OCI-LY7 (cell line): ENCODE measurements around the gene DLGAP5. TPM values are rescaled to one million over a fixed set of nuclear protein-coding genes. Genes with fewer than 3 reads are reported as not detected.
A peak's percentile ranks its signal among the peaks of the same experiment; 100 is the strongest.

Experiments
- BruUV-seq: library from RNA; stranded (reverse); fragments of 400-500 nt; replicated peaks from 2 replicates; lab custom pipeline; 2021; lab: Mats Ljungman, UMichigan
- CTCF ChIA-PET: fragments of 300-600 bp; sonication (Branson Sonifier 250); formaldehyde crosslinking; loops from one replicate; lab custom pipeline; 2022; ENCODE audit warnings: antibody characterized with exemption; ENCODE audit not compliant: unreplicated experiment; lab: Charles Lee
- POLR2A ChIA-PET: fragments of 300-600 bp; sonication (Branson Sonifier 250); formaldehyde crosslinking; loops from one replicate; lab custom pipeline; 2022; ENCODE audit warnings: antibody characterized with exemption; lab: Charles Lee
- DNase-seq: peaks from one replicate; pipeline ENCODE4 v3.0.0-alpha.2; 2015; ENCODE audit warnings: low spot score
- H2AFZ ChIP-seq: fragments of 200-600 bp; sonication (generic), shearing (Covaris generic); 2 replicates; pipeline ENCODE4 v1.6.1; 2014; ENCODE audit warnings: mild to moderate bottlenecking, antibody characterized with exemption, low read length, moderate library complexity
- H3K27ac ChIP-seq: fragments of 200-600 bp; sonication (generic); 2 replicates; pipeline ENCODE4 v1.5.1; 2014; ENCODE audit warnings: mixed run types, low read depth, mild to moderate bottlenecking, moderate library complexity, low read length, inconsistent platforms; ENCODE audit not compliant: poor library complexity, severe bottlenecking
- H3K36me3 ChIP-seq: fragments of 200-600 bp; sonication (generic); 2 replicates; pipeline ENCODE4 v1.6.1; 2014; ENCODE audit warnings: mild to moderate bottlenecking, antibody characterized with exemption, low read length, moderate library complexity, mixed read lengths; ENCODE audit not compliant: insufficient read depth
- H3K4me1 ChIP-seq: fragments of 200-600 bp; sonication (generic); 2 replicates; pipeline ENCODE4 v1.5.1; 2014; ENCODE audit warnings: mild to moderate bottlenecking, low read length; ENCODE audit not compliant: insufficient read depth, poor library complexity, severe bottlenecking
- H3K4me2 ChIP-seq: fragments of 200-600 bp; sonication (generic); 2 replicates; pipeline ENCODE4 v1.6.1; 2014; ENCODE audit warnings: mild to moderate bottlenecking, low read length
- H3K4me3 ChIP-seq: fragments of 200-600 bp; sonication (generic); 2 replicates; pipeline ENCODE4 v1.5.1; 2014; ENCODE audit warnings: mild to moderate bottlenecking, low read depth, low read length; ENCODE audit not compliant: poor library complexity, severe bottlenecking
- H3K79me2 ChIP-seq: fragments of 200-600 bp; sonication (generic); 2 replicates; pipeline ENCODE4 v1.6.1; 2016; ENCODE audit warnings: low read depth, mild to moderate bottlenecking, low read length, moderate library complexity, mixed read lengths; ENCODE audit not compliant: insufficient read depth
- H3K9me2 ChIP-seq: fragments of 200-600 bp; sonication (generic); 2 replicates; pipeline ENCODE4 v1.6.1; 2016; ENCODE audit warnings: mild to moderate bottlenecking, low read length, mixed read lengths; ENCODE audit not compliant: insufficient read depth
- H3K9me3 ChIP-seq: fragments of 200-600 bp; sonication (generic); 2 replicates; pipeline ENCODE4 v1.6.1; 2014; ENCODE audit warnings: mild to moderate bottlenecking, mixed run types, low read length, mixed read lengths
- H4K20me1 ChIP-seq: fragments of 200-600 bp; sonication (generic); 2 replicates; pipeline ENCODE4 v1.6.1; 2014; ENCODE audit warnings: mild to moderate bottlenecking, antibody characterized with exemption, low read length, moderate library complexity, mixed read lengths; ENCODE audit not compliant: insufficient read depth
- EZH2phosphoT487 ChIP-seq: fragments of 200-600 bp; sonication (generic); IDR thresholded peaks from 2 replicates; pipeline ENCODE4 v1.6.1; 2018; ENCODE audit warnings: low read depth, borderline replicate concordance, mild to moderate bottlenecking, mixed run types, antibody characterized with exemption, low read length, moderate library complexity, mixed read lengths
- intact Hi-C: fragments of 100-400 bp; cut with micrococcal nuclease; formaldehyde crosslinking; loops from one replicate; pipeline ENCODE4 v1.10.0; 2022; ENCODE audit not compliant: unreplicated experiment
- total RNA-seq, 2 experiments: library from RNA; depleted of rRNA in 1 of 2; stranded (reverse); fragments of >200 nt in 1 of 2; shearing (Covaris generic) in 1 of 2; gene quantifications; 2 replicates each; pipeline ENCODE4 v1.2.3, GENCODE V29; 2014 to 2022
- TF ChIP-seq, protein P1 (sequence below): fragments of 200-600 bp; sonication (generic); conservative IDR thresholded peaks from 2 replicates; pipeline ENCODE4 v1.5.1; 2014; ENCODE audit warnings: mild to moderate bottlenecking, antibody characterized with exemption, low read length, moderate library complexity, mixed read lengths

Gene DLGAP5
- total RNA-seq, 2 experiments from 2014 or later = 57.6 to 92.2 TPM

DNA sequence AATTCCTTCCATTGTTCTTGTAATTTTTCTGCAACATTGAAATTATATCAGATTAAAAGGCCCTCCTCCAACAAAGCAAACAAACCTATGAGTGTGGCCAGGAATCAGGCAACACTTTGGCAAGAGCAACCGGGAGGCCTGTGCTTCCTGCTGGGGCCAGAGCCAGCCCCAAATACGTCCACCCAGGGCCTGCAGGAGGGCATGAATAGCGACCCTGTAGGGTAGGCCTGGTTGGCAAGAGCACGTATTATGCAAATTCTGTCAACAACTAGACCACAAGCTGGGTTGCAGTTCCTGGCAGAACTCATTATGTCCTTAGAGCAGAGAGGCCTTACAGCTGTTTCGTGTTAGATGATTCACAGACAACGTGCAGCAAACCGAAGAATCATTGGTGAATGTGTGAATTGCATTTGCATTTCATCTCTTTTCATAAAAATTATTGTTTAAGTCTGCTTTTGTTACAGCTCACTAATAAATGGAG is 89.2 kb downstream of the DLGAP5 start:
- Histone ChIP-seq H3K79me2 (no peaks in the 10 kb centered on the region), H3K36me3 (peaks cover 7% of the 10 kb centered on the region; the same call in 1 of the 2 replicates), H2AFZ (peak overlapping the region; percentile 82), H3K9me2 (no peaks in the 10 kb centered on the region), H3K4me2 (peak overlapping the region; percentile 68), H3K27ac (peak overlapping the region; percentile 92), H3K4me3 (peak overlapping the region; percentile 34), H3K9me3 (no peaks in the 10 kb centered on the region; the same call in 1 of the 2 replicates), H3K4me1 (peaks cover 46% of the 10 kb centered on the region), H4K20me1 (no peaks in the 10 kb centered on the region)
- no peak for TF ChIP-seq EZH2phosphoT487
- TF ChIP-seq, protein P1, sequence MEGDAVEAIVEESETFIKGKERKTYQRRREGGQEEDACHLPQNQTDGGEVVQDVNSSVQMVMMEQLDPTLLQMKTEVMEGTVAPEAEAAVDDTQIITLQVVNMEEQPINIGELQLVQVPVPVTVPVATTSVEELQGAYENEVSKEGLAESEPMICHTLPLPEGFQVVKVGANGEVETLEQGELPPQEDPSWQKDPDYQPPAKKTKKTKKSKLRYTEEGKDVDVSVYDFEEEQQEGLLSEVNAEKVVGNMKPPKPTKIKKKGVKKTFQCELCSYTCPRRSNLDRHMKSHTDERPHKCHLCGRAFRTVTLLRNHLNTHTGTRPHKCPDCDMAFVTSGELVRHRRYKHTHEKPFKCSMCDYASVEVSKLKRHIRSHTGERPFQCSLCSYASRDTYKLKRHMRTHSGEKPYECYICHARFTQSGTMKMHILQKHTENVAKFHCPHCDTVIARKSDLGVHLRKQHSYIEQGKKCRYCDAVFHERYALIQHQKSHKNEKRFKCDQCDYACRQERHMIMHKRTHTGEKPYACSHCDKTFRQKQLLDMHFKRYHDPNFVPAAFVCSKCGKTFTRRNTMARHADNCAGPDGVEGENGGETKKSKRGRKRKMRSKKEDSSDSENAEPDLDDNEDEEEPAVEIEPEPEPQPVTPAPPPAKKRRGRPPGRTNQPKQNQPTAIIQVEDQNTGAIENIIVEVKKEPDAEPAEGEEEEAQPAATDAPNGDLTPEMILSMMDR = no peak
- intact Hi-C loops = loop anchor here (5.0 to 10.0 kb wide), 2 partner anchors 90 to 483 kb away; partner anchors contain the start of genes DLGAP5 and KTN1
- POLR2A ChIA-PET = interaction anchor here (0.6 to 2.1 kb wide), 12 partner anchors 10 to 168 kb away, joined by 3 to 14 read pairs (median 3); partner anchors contain the start of genes DLGAP5 and MAPK1IP1L
- BruUV-seq = no TSS peak
- CTCF ChIA-PET = interaction anchor here (1.0 to 1.1 kb wide), 3 partner anchors 11 to 51 kb away, joined by 3 to 6 read pairs (median 3); partner anchors contain the start of gene MAPK1IP1L
- peak; percentile 94 for DNase-seq

DNA sequence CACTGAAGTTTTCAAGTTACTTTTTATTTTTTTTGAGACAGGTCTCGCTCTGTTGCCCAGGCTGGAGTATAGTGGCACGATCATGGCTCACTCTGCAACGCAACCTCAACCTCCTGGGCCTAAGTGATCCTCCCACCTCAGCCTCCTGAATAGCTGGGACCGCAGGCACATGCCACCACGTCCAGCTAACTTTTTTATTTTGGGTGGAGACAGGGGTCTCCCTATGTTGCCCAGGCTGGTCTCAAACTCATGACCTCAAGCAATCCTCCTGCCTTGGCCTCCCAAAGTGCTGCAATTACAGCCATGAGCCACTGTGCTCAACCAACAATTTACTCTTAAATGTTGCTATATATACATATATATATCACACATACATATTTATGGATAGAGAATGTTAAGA is 89.7 kb downstream of the DLGAP5 start:
- H3K27ac ChIP-seq = peak overlapping the region; percentile 92
- H3K4me3 ChIP-seq = peak overlapping the region; percentile 34
- peaks cover 46% of the 10 kb centered on the region for H3K4me1 ChIP-seq
- intact Hi-C loops = loop anchor here (5.0 to 10.0 kb wide), 2 partner anchors 91 to 483 kb away; partner anchors contain the start of genes DLGAP5 and KTN1
- no peak for DNase-seq
- H3K4me2 ChIP-seq = peak overlapping the region; percentile 68
- TF ChIP-seq, protein P1 = no peak
- no peak for TF ChIP-seq EZH2phosphoT487
- H4K20me1 ChIP-seq = no peaks in the 10 kb centered on the region
- peak overlapping the region; percentile 82 for H2AFZ ChIP-seq
- H3K79me2 ChIP-seq = no peaks in the 10 kb centered on the region
- TSS peak; percentile 75 for BruUV-seq
- H3K36me3 ChIP-seq = peaks cover 7% of the 10 kb centered on the region; the same call in 1 of the 2 replicates
- no peaks in the 10 kb centered on the region for H3K9me2 ChIP-seq
- no peaks in the 10 kb centered on the region; the same call in 1 of the 2 replicates for H3K9me3 ChIP-seq
- POLR2A ChIA-PET = interaction anchor here (0.9 to 2.1 kb wide), 3 partner anchors 29 to 58 kb away, joined by 3 to 7 read pairs (median 5); no protein-coding TSS in a partner anchor
- CTCF ChIA-PET = no interaction called here
